WERI-Rb-1 (cell line): ENCODE results near the gene ZNF672.

Experiments
- DNase-seq: peaks from one replicate; pipeline ENCODE4 v3.0.0-alpha.2; 2020
- H3K27ac ChIP-seq: fragments of 250-450 bp; sonication (Bioruptor Pico); 2 replicates; pipeline ENCODE4 v1.5.1; 2020; ENCODE audit warnings: mild to moderate bottlenecking, moderate library complexity
- H3K27me3 ChIP-seq: fragments of 250-450 bp; sonication (Bioruptor Pico); 2 replicates; pipeline ENCODE4 v1.5.1; 2021; ENCODE audit warnings: mild to moderate bottlenecking, low read depth, moderate library complexity; ENCODE audit not compliant: insufficient read depth, severe bottlenecking
- H3K36me3 ChIP-seq: fragments of 250-450 bp; sonication (Bioruptor Pico); 2 replicates; pipeline ENCODE4 v1.5.1; 2020; ENCODE audit warnings: mild to moderate bottlenecking, moderate library complexity
- H3K4me3 ChIP-seq: 2 replicates; pipeline ENCODE4 v1.5.1; 2011; ENCODE audit warnings: low read depth, mild to moderate bottlenecking, control low read depth, low read length
- H3K9me3 ChIP-seq: fragments of 250-450 bp; sonication (Bioruptor Pico); 2 replicates; pipeline ENCODE4 v1.5.1; 2021; ENCODE audit warnings: mild to moderate bottlenecking, moderate library complexity; ENCODE audit not compliant: severe bottlenecking
- CTCF ChIP-seq: IDR thresholded peaks from 2 replicates; pipeline ENCODE4 v1.5.1; 2011; ENCODE audit warnings: low read depth, mild to moderate bottlenecking, control low read depth, inconsistent platforms, low read length

ZNF672 gene

DNA sequence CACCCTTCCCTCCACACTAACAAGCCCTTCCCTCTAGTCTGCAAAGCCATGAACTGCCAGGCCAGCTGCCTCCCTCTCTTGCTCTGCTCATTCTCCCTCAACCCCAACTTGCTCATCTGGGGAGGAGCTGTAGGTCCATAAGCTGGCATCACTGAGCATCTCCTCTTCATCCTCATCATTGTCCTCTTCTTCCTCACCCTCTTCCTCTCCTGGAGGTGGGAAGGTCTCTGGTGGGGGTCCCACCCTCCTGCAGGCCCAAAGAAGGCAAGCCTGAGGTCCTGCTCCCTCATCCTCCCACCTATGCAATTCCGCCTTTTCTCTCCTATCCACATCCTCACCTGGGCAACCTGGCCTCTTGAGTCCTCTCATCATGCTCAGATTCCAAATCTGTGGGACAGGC lies 18.2 kb downstream of the ZNF672 start:
- Histone ChIP-seq H3K9me3 (no peaks in the 10 kb centered on the region), H3K4me3 (no peak overlapping the region), H3K27ac (no peak overlapping the region), H3K36me3 (peaks cover 45% of the 10 kb centered on the region), H3K27me3 (no peaks in the 10 kb centered on the region)
- no peak for DNase-seq
- TF ChIP-seq CTCF: no peak

DNA sequence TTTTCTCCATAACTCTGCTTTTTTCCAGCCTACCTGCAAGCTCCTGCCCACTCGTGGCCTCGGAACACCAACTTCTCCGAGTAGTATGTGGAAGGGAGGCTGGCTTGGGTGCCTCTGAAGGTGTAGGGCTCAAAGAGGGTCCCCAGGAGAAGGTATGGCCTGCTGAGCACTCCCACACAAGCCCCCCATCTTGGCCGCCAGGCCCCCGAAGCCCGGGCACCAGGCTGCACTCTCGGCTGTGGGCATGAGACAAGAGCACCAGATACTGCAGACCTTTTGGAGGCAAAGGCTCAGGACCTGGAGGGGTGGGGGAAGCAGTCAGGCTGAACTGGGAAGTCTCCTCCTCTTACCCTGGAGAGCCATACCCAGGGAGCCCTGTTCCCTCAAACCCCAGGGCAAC lies 19.2 kb downstream of the ZNF672 start:
- DNase-seq: no peak
- Histone ChIP-seq H3K9me3 (no peaks in the 10 kb centered on the region), H3K27me3 (no peaks in the 10 kb centered on the region), H3K36me3 (peaks cover 35% of the 10 kb centered on the region), H3K4me3 (peak overlapping the region; percentile 71), H3K27ac (peak overlapping the region; percentile 93)
- TF ChIP-seq CTCF: no peak

DNA sequence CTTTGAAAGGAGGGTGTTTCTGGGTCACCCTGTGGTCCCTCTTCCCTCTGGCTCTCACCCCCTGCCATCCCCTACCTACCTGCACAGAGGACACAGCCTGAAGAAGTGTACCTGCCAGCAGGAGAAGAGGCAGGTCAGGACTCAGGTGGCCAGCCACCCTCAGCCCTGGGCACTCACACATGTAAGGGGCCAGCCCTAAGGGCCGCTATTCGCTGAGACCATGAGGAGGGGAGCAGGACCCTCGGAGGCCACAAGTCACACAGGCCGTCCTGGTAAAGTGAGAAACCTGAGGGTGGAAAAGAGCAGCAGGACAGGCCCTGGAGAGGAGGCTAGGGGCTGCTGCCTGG lies 19.7 kb downstream of the ZNF672 start:
- no peak for DNase-seq
- H3K4me3 ChIP-seq: peak overlapping the region; percentile 71
- H3K27ac ChIP-seq: peak overlapping the region; percentile 93
- H3K27me3 ChIP-seq: no peaks in the 10 kb centered on the region
- no peak for TF ChIP-seq CTCF
- no peaks in the 10 kb centered on the region for H3K9me3 ChIP-seq
- H3K36me3 ChIP-seq: peaks cover 33% of the 10 kb centered on the region

- Histone ChIP-seq H3K27ac (peak overlapping the region; percentile 93), H3K9me3 (no peaks in the 10 kb centered on the region), H3K36me3 (peaks cover 28% of the 10 kb centered on the region), H3K4me3 (peak overlapping the region; percentile 71), H3K27me3 (no peaks in the 10 kb centered on the region)
- TF ChIP-seq CTCF: peak; percentile 84
- DNase-seq: peak; percentile 76
Observed at GRCh38 chr1:248858096-248858890, 20.3 kb downstream of the ZNF672 start.

GRCh38 chr1:248858891-248859889 lies 21.2 kb downstream of the ZNF672 start, which contains the start of gene ZNF692:
ZNF692 (minus strand) TSS chr1:248859085; CDS start chr1:248858309, 776 bp downstream.
- no peaks in the 10 kb centered on the region for H3K9me3 ChIP-seq
- no peak for TF ChIP-seq CTCF
- H3K27ac ChIP-seq: peak within 1 kb of the TSS; percentile 93
- no peaks in the 10 kb centered on the region for H3K27me3 ChIP-seq
- H3K4me3 ChIP-seq: peak within 1 kb of the TSS; percentile 71
- peak; percentile 100 for DNase-seq
- peaks cover 19% of the 10 kb centered on the region for H3K36me3 ChIP-seq
